Measurements from ENCODE around the gene TNPO3. TPM values are rescaled to one million over a fixed set of nuclear protein-coding genes. Genes with fewer than 3 reads are reported as not detected.

Gene TNPO3
- total RNA-seq, 1 experiment from 2014 or later = 58.5 TPM

- Histone ChIP-seq H3K27me3 (ENCODE audit: insufficient read depth, low read length) (no peaks in the 10 kb centered on the region), H3K9me2 (ENCODE audit: insufficient read depth) (no peaks in the 10 kb centered on the region), H3K79me2 (ENCODE audit: insufficient read depth, low read length) (no peaks in the 10 kb centered on the region), H3K9me3 (ENCODE audit: control insufficient read depth in 1 of 2, insufficient read depth in 1 of 2, low read depth in 1 of 2, low read length in 2 of 2) (no peaks in the 10 kb centered on the region), H3K27ac (ENCODE audit: low read depth, low read length) (no peak overlapping the region), H3K9ac (ENCODE audit: low read length) (no peak overlapping the region), H4K20me1 (ENCODE audit: insufficient read depth) (no peaks in the 10 kb centered on the region), H3K4me3 (replicated peaks in 1 of 2; ENCODE audit: low read depth in 1 of 2, low read length in 2 of 2) (no peak overlapping the region), H2AFZ (ENCODE audit: low read depth, low read length, poor library complexity, severe bottlenecking) (no peak overlapping the region), H3K4me2 (ENCODE audit: low read length) (no peak overlapping the region), H3K36me3 (ENCODE audit: control insufficient read depth in 1 of 2, insufficient read depth in 2 of 2, low read length in 2 of 2) (no peaks in the 10 kb centered on the region), H3K4me1 (ENCODE audit: control insufficient read depth in 1 of 2, insufficient read depth in 2 of 2, low read length in 2 of 2) (no peaks in the 10 kb centered on the region)
- TF ChIP-seq REST (IDR thresholded peaks at IDR 0.05; ENCODE audit: low read depth) = no peak
- TF ChIP-seq SIN3A (IDR thresholded peaks at IDR 0.05; ENCODE audit: low read depth) = no peak
- TF ChIP-seq ELF1 (IDR thresholded peaks at IDR 0.05; ENCODE audit: borderline replicate concordance, low read depth) = no peak
- TF ChIP-seq CEBPB (IDR thresholded peaks at IDR 0.05; ENCODE audit: low read depth) = no peak
- TF ChIP-seq ZFX (IDR thresholded peaks at IDR 0.05) = no peak
- TF ChIP-seq CBX3 (IDR thresholded peaks at IDR 0.05; ENCODE audit: low read depth) = no peak
- no peak for TF ChIP-seq TCF7L2 (IDR thresholded peaks at IDR 0.05; ENCODE audit: borderline replicate concordance, extremely low read depth, insufficient read depth, insufficient read length)
- TF ChIP-seq SRF (IDR thresholded peaks at IDR 0.05; ENCODE audit: low read depth) = no peak
- no peak for TF ChIP-seq ZBTB33 (IDR thresholded peaks at IDR 0.05; ENCODE audit: extremely low read depth, insufficient replicate concordance, low read length)
- TF ChIP-seq MAX (IDR thresholded peaks at IDR 0.05) = no peak
- TF ChIP-seq ATF3 (IDR thresholded peaks at IDR 0.05) = no peak
- TF ChIP-seq JUND (IDR thresholded peaks at IDR 0.05) = no peak
- no peak for TF ChIP-seq EZH2 (IDR thresholded peaks at IDR 0.05)
- no peak for TF ChIP-seq SP1 (IDR thresholded peaks at IDR 0.05; ENCODE audit: low read depth)
- TF ChIP-seq FOSL1 (IDR thresholded peaks at IDR 0.05; ENCODE audit: low read depth) = no peak
- TF ChIP-seq EGR1 (IDR thresholded peaks at IDR 0.05; ENCODE audit: low read depth) = no peak
- no peak for TF ChIP-seq ZNF274 (IDR thresholded peaks at IDR 0.05; ENCODE audit: low read depth, low read length)
- TF ChIP-seq YY1 (IDR thresholded peaks at IDR 0.05; ENCODE audit: extremely low read depth, insufficient replicate concordance, low read depth, low read length) = no peak
- intact Hi-C loops (cut with micrococcal nuclease) = no loop called here
- ATAC-seq = no peak
- BruUV-seq (replicated peaks) = no TSS peak
- RAD21 ChIA-PET (ENCODE audit: low non-redundant PET in 1 of 2, low total read pairs in 2 of 2, uncharacterized antibody in 2 of 2, unreplicated experiment in 2 of 2) = no interaction called here
- POLR2A ChIA-PET = no interaction called here
- DNase-seq (ENCODE audit: low read depth, low spot score) = no peak
- CTCF ChIA-PET = interaction anchor here (1.0 to 3.0 kb wide), 2 partner anchors 10 to 62 kb away, joined by 4 to 9 read pairs; no protein-coding TSS in a partner anchor
Observed at GRCh38 chr7:129101746-129102145, 46.8 kb upstream of the TNPO3 start.
